Adrenal gland (tissue), 19 donors: ENCODE results near the gene YAF2. TPM values are rescaled to one million over a fixed set of nuclear protein-coding genes. Genes with fewer than 3 reads are reported as not detected.

Experiments used
- DNase-seq, 7 donors: peaks; one replicate each; pipeline ENCODE4 v3.0.0-alpha.2; 2019 to 2020
- H3K27ac ChIP-seq, 5 donors: fragments of 200-600 bp; sonication (generic) in 4 of 5; 1 replicate in 3 of 5; 2 replicates in 2 of 5; pipeline versions ENCODE4 v1.5.1 to v1.8.0; 2016 to 2020; ENCODE audit warnings: mild to moderate bottlenecking in 1 of 5
- H3K27me3 ChIP-seq: fragments of 200-600 bp; 2 replicates; pipeline ENCODE4 v1.8.0; 2021
- H3K36me3 ChIP-seq, 2 donors: fragments of 200-600 bp; replicated peaks in 1 of 2; 1 replicate in 1 of 2; 2 replicates in 1 of 2; pipeline versions ENCODE4 v1.5.1 to v1.8.0; 2018 to 2022
- H3K4me1 ChIP-seq, 2 donors: fragments of 200-600 bp; replicated peaks in 1 of 2; 1 replicate in 1 of 2; 2 replicates in 1 of 2; pipeline versions ENCODE4 v1.5.1 to v1.8.0; 2018 to 2021
- H3K4me3 ChIP-seq, 4 donors: fragments of 200-600 bp; sonication (generic) in 3 of 4; one replicate each; pipeline ENCODE4 v1.5.1; 2016 to 2018
- H3K9me3 ChIP-seq, 3 donors: fragments of 200-600 bp; sonication (generic) in 1 of 3; replicated peaks in 1 of 3; 1 replicate in 2 of 3; 2 replicates in 1 of 3; pipeline versions ENCODE4 v1.5.1 to v1.8.0; 2016 to 2021
- CTCF ChIP-seq, 6 experiments: fragments of 450-650 bp in 4 of 6; fragments of 200-600 bp in 2 of 6; sonication (generic) in 1 of 6; IDR thresholded peaks; 1 replicate in 5 of 6; 2 replicates in 1 of 6; pipeline versions ENCODE4 v1.5.1 to v1.8.0; 2016 to 2021; ENCODE audit warnings: antibody characterized with exemption in 6 of 6, mild to moderate bottlenecking in 2 of 6, moderate library complexity in 1 of 6
- POLR2A ChIP-seq, 2 donors: fragments of 450-650 bp; IDR thresholded peaks; one replicate each; pipeline ENCODE4 v1.6.1; 2017; ENCODE audit warnings: antibody characterized with exemption in 2 of 2, mild to moderate bottlenecking in 2 of 2, moderate library complexity in 1 of 2
- WGBS, 4 donors: extraction: QIAGEN DNeasy Blood & Tissue Kit in 2 of 4; methylation state at CpG; one replicate each; pipeline versions ENCODE4 v1.1.5 to v1.1.7; 2013 to 2017; 5-methylcytosine and 5-hydroxymethylcytosine counted together
- intact Hi-C, 2 donors: fragments of 100-400 bp; cut with DNase I; formaldehyde crosslinking; loops; one replicate each; pipeline versions ENCODE4 v1.14.1 to v1.15.0; 2022 to 2023
- long read RNA-seq, 10 donors: library from polyadenylated mRNA in 3 of 10; unstranded in 2 of 10; stranded (forward) in 1 of 10; transcript quantifications; one replicate each; pipeline ENCODE4 v2.0.0 and lab custom pipeline, GENCODE V29; 2021 to 2026
- polyA plus RNA-seq, 3 donors: library from polyadenylated mRNA; stranded (reverse); fragments of 200-250 nt in 2 of 3; fragments of 350-450 nt in 1 of 3; fragmentation: Illumina TruSeq in 1 of 3; extraction: RNeasy Lipid Tissue Mini Kit (QIAGEN cat#74804) in 1 of 3; gene quantifications; one replicate each; pipeline ENCODE4 v1.2.3, GENCODE V29; 2013 to 2014
- total RNA-seq, 9 donors: library from RNA; depleted of rRNA in 4 of 9; stranded (reverse); fragments of >200 nt in 4 of 9; fragments of 120-200 nt in 1 of 9; fragmentation: NEBNext Ultra II Directional in 1 of 9; extraction: Animal tissue kit (Norgen Biotek cat#: 25700) in 1 of 9; gene quantifications; one replicate each; pipeline versions ENCODE4 v1.1.0 to v1.2.4, GENCODE V29; 2013 to 2023
- donor health status: healthy with polysubstance abuse.
- donor health status: Bipolar disorder and iron deficiency.
- donor health status: DM: yes; HTN: yes; CAD: no.
- donor health status: DM: no; HTN: no; CAD: no.
- donor health status: DM: no; HTN: no; CAD: no.
- donor health status: DM: yes; HTN: yes; CAD: no.

Gene YAF2
- 10 to 100 TPM; 12.2 to 39.2 (median 25.8) TPM for total RNA-seq
- 10 to 100 TPM; 10.4 to 27.8 (median 16.7) TPM for polyA plus RNA-seq
- long read RNA-seq, donor 1, partial matches to known transcripts = 0 of 5 reads
- long read RNA-seq, donor 1, other reads (novel, unspliced or antisense) = 0 of 5 reads
- long read RNA-seq, donor 2, partial matches to known transcripts = 0 of 7 reads
- long read RNA-seq, donor 2, other reads (novel, unspliced or antisense) = 0 of 7 reads
- long read RNA-seq, donor 3, partial matches to known transcripts = 0 of 2 reads
- long read RNA-seq, donor 3, other reads (novel, unspliced or antisense) = 0 of 2 reads
- long read RNA-seq, donor 4, full-length matches to known transcripts = 1 of 7 reads
- long read RNA-seq, donor 4, partial matches to known transcripts = 4 of 7 reads
- long read RNA-seq, donor 4, other reads (novel, unspliced or antisense) = 2 of 7 reads
- long read RNA-seq, donor 5, full-length matches to known transcripts = 11 of 15 reads
- long read RNA-seq, donor 5, partial matches to known transcripts = 0 of 15 reads
- long read RNA-seq, donor 5, other reads (novel, unspliced or antisense) = 4 of 15 reads
- long read RNA-seq, donor 6, partial matches to known transcripts = 1 of 7 reads
- long read RNA-seq, donor 6, other reads (novel, unspliced or antisense) = 5 of 7 reads
- long read RNA-seq, donor 7, partial matches to known transcripts = 0 of 2 reads
- long read RNA-seq, donor 7, other reads (novel, unspliced or antisense) = 0 of 2 reads
- long read RNA-seq, donor 8, full-length matches to known transcripts = 10 of 10 reads
- long read RNA-seq, donor 8, partial matches to known transcripts = 0 of 10 reads
- long read RNA-seq, donor 8, other reads (novel, unspliced or antisense) = 0 of 10 reads
- long read RNA-seq, donor 9, partial matches to known transcripts = 0 of 1 reads
- long read RNA-seq, donor 9, other reads (novel, unspliced or antisense) = 0 of 1 reads
- long read RNA-seq, donor 10 = 0 reads

- H3K4me3 ChIP-seq = peak within 1 kb of the TSS in 3 of 4 donors; percentile 58 to 96 (median 78)
- peak in 1 of 6 experiments; percentile 2 for TF ChIP-seq CTCF (IDR thresholded peaks at IDR 0.05)
- peak; percentile 14 to 79 for TF ChIP-seq POLR2A (IDR thresholded peaks at IDR 0.05)
- H3K4me1 ChIP-seq = peaks cover 5 to 37% of the 10 kb centered on the region in 2 donors
- 3 to 14% (median 8%) methylated on average over 11 to 69 of the region's 69 CpGs for WGBS, 4 donors
- H3K36me3 ChIP-seq = no peaks in the 10 kb centered on the region
- H3K27me3 ChIP-seq = no peaks in the 10 kb centered on the region
- DNase-seq = peak; percentile 91 to 95 (median 92)
- no peaks in the 10 kb centered on the region for H3K9me3 ChIP-seq
- intact Hi-C loops = loop anchor here (10.0 kb wide), 2 partner anchors 86 to 104 kb away; partner anchors contain the start of genes PPHLN1 (in 2 of the 2) and ZCRB1 (in 2 of the 2)
- H3K27ac ChIP-seq = peak within 1 kb of the TSS; percentile 63 to 98 (median 94)
These were observed at the start of gene YAF2 for GRCh38 chr12:42238240-42239140. Gene YAF2, minus strand, starts transcription at chr12:42238248. Its CDS starts 68 bp downstream, at chr12:42238180.

DNA sequence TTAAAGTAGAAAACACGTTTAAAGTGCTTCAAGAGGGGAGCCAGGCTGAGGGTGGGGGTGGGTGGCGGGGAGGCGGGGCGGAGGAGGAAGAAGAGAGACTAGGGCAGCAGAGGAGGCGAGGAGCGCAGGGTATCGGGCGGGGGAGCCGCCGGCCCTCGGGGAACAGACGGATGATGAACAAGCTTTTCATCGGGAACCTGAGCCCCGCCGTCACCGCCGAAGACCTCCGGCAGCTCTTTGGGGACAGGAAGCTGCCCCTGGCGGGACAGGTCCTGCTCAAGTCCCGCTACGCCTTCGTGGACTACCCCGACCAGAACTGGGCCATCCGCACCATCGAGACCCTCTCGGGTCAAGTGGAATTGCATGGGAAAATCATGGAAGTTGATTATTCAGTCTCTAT, 48.7 kb upstream of the YAF2 start:
- 86 to 91% (median 88%) methylated on average over 26 of the region's 26 CpGs for WGBS, 4 donors
- no peak for TF ChIP-seq POLR2A (IDR thresholded peaks at IDR 0.05)
- TF ChIP-seq CTCF (IDR thresholded peaks at IDR 0.05) = no peak
- intact Hi-C loops = no loop called here

DNA sequence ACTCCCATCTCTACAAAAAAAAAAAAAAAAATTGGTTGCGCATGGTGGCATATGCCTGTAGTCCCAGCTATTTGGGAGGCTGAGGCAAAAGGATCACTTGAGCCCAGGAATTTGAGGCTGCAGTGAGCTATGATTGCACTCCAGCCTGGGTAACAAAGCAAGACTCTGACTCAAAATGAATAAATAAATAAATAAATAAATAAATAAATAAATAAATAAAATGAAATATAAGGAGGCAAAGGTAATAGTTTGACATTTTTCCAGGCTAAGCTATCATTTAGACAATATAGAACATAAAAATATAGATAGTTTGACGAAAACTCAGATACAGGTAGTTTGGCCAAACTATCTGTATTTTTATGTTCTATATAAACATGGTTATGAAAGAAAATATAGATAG, 47.4 kb upstream of the YAF2 start:
- TF ChIP-seq CTCF (IDR thresholded peaks at IDR 0.05) (no peak), POLR2A (IDR thresholded peaks at IDR 0.05) (no peak)
- Histone ChIP-seq H3K4me1 (peaks cover 0 to 16% of the 10 kb centered on the region in 2 donors), H3K27ac (no peak overlapping the region), H3K9me3 (no peaks in the 10 kb centered on the region), H3K36me3 (no peaks in the 10 kb centered on the region), H3K4me3 (no peak overlapping the region), H3K27me3 (no peaks in the 10 kb centered on the region)
- no peak for DNase-seq
- 93 to 99% (median 98%) methylated on average over 2 of the region's 2 CpGs for WGBS, 4 donors
- intact Hi-C loops = no loop called here

More for the DNA sequence above, 48.7 kb upstream of the YAF2 start:
- DNase-seq = no peak
- Histone ChIP-seq H3K36me3 (no peaks in the 10 kb centered on the region), H3K4me1 (peaks cover 0 to 16% of the 10 kb centered on the region in 2 donors), H3K27me3 (no peaks in the 10 kb centered on the region), H3K4me3 (no peak overlapping the region), H3K9me3 (no peaks in the 10 kb centered on the region), H3K27ac (no peak overlapping the region)
